PC-9 (cell line): ENCODE measurements around the gene FOXO3. TPM values are rescaled to one million over a fixed set of nuclear protein-coding genes. Genes with fewer than 3 reads are reported as not detected.

Experiments
- BruUV-seq: library from RNA; stranded (reverse); fragments of 400-500 nt; replicated peaks from 2 replicates; lab custom pipeline; 2021; lab: Mats Ljungman, UMichigan
- CTCF ChIA-PET: fragments of 300-600 bp; sonication (Branson Sonifier 250); formaldehyde crosslinking; loops from one replicate; lab custom pipeline; 2022; ENCODE audit warnings: antibody characterized with exemption; lab: Charles Lee
- POLR2A ChIA-PET: fragments of 300-600 bp; sonication (Branson Sonifier 250); formaldehyde crosslinking; loops from one replicate; lab custom pipeline; 2022; ENCODE audit warnings: antibody characterized with exemption; ENCODE audit not compliant: unreplicated experiment; lab: Charles Lee
- DNase-seq, 2 experiments: peaks; one replicate each; pipeline versions ENCODE4 v3.0.0 to v3.0.0-alpha.2; 2015 to 2022; ENCODE audit warnings: mixed read lengths in 1 of 2
- H2AFZ ChIP-seq: fragments of 200-600 bp; sonication (generic); 2 replicates; pipeline ENCODE4 v1.8.1; 2017; ENCODE audit warnings: antibody characterized with exemption
- H3F3A ChIP-seq: fragments of 200-600 bp; sonication (generic); 2 replicates; pipeline ENCODE4 v1.8.1; 2017; ENCODE audit warnings: antibody characterized with exemption, mild to moderate bottlenecking, low read depth; ENCODE audit not compliant: insufficient read depth
- H3K27ac ChIP-seq: fragments of 200-600 bp; sonication (generic); 2 replicates; pipeline ENCODE4 v1.6.1; 2016; ENCODE audit warnings: mixed run types
- H3K27me3 ChIP-seq: fragments of 200-600 bp; sonication (generic); 2 replicates; pipeline ENCODE4 v1.6.1; 2016; ENCODE audit warnings: low read depth, mixed run types; ENCODE audit not compliant: insufficient read depth
- H3K36me3 ChIP-seq: fragments of 200-600 bp; sonication (generic); 2 replicates; pipeline ENCODE4 v1.6.1; 2016; ENCODE audit warnings: low read depth, mixed run types
- H3K4me1 ChIP-seq: fragments of 200-600 bp; sonication (generic); replicated peaks from 2 replicates; pipeline ENCODE4 v1.6.1; 2016; ENCODE audit warnings: mixed run types; ENCODE audit not compliant: insufficient read depth
- H3K4me2 ChIP-seq: fragments of 200-600 bp; sonication (generic); 2 replicates; pipeline ENCODE4 v1.6.1; 2017; ENCODE audit warnings: mixed run types
- H3K4me3 ChIP-seq: fragments of 200-600 bp; sonication (generic); 2 replicates; pipeline ENCODE4 v1.6.1; 2016; ENCODE audit warnings: mixed run types
- H3K79me2 ChIP-seq: fragments of 200-600 bp; sonication (generic); 2 replicates; pipeline ENCODE4 v1.6.1; 2017; ENCODE audit warnings: low read depth, mixed run types
- H3K9me2 ChIP-seq: fragments of 200-600 bp; sonication (generic); 2 replicates; pipeline ENCODE4 v1.8.1; 2017; ENCODE audit warnings: mild to moderate bottlenecking; ENCODE audit not compliant: insufficient read depth
- H3K9me3 ChIP-seq: fragments of 200-600 bp; sonication (generic); 2 replicates; pipeline ENCODE4 v1.8.1; 2016; ENCODE audit warnings: low read depth; ENCODE audit not compliant: insufficient read depth
- H4K20me1 ChIP-seq: fragments of 200-600 bp; sonication (generic); 2 replicates; pipeline ENCODE4 v1.8.1; 2017; ENCODE audit not compliant: insufficient read depth
- CTCF ChIP-seq: fragments of 200-600 bp; sonication (generic); conservative IDR thresholded peaks from 2 replicates; pipeline ENCODE4 v1.6.1; 2017; ENCODE audit warnings: mixed run types, antibody characterized with exemption, mild to moderate bottlenecking, moderate library complexity
- EZH2 ChIP-seq: fragments of 200-600 bp; sonication (generic); IDR thresholded peaks from 2 replicates; pipeline ENCODE4 v1.8.0; 2017; ENCODE audit warnings: antibody characterized with exemption, low read depth
- intact Hi-C: fragments of 100-400 bp; cut with micrococcal nuclease; formaldehyde crosslinking; loops from one replicate; pipeline ENCODE4 v1.10.0; 2022; ENCODE audit not compliant: unreplicated experiment
- total RNA-seq: library from RNA; stranded (reverse); gene quantifications from 2 replicates; pipeline ENCODE4 v1.2.3, GENCODE V29; 2021

FOXO3 gene
- total RNA-seq, 1 experiment from 2014 or later, result 59.4 TPM

DNA sequence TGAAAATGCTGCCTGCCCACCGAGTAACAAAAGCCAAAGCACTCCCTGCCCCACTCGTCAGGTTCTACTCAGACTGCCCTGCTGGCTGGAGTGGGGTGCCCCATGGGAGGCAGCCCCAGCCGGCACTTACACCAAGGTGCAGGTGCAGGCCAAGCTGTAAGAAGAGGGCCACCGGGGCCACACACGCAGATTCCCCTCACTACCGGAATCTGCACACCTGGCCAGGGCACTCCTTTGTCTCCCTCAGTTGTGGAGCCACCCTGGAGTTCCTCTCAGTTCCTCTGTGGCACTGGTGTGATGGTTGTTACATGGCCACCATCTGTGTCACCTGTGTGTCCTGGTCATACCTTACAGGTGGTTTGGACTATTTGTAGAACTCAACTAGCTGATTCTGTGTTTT is 112.4 kb downstream of the FOXO3 start:
- Histone ChIP-seq H3K4me1 (peaks cover 77% of the 10 kb centered on the region), H3K36me3 (peaks cover 21% of the 10 kb centered on the region), H3K9me3 (no peaks in the 10 kb centered on the region), H3F3A (peaks cover 57% of the 10 kb centered on the region), H3K4me2 (peak overlapping the region; percentile 50), H3K27me3 (no peaks in the 10 kb centered on the region), H3K4me3 (no peak overlapping the region), H3K27ac (peak overlapping the region; percentile 63), H4K20me1 (peaks cover 50% of the 10 kb centered on the region), H3K9me2 (no peaks in the 10 kb centered on the region), H2AFZ (no peak overlapping the region), H3K79me2 (peaks cover 100% of the 10 kb centered on the region)
- CTCF ChIA-PET, result no interaction called here
- TF ChIP-seq EZH2 (no peak), CTCF (no peak)
- POLR2A ChIA-PET, result no interaction called here
- no TSS peak for BruUV-seq
- intact Hi-C loops, result no loop called here
- DNase-seq, result no peak

DNA sequence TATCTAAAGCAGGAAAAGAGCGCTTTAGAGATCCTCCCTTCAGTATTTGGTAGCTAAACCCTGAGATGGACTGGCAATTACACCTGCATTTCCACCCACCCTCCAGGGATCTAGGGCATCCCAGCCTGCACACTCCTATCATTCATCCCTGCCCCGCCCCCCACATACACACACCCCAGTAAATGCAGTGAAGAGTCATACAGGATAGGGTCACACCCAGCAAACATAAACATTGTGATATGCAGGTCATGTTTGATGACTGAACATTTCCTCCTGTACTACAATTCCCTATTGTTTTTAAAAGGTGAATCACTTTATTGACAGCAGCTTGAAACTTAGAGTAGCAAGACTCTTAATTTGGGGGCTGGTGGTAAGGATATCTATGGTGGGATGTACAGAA is 112.9 kb downstream of the FOXO3 start:
- Histone ChIP-seq H3K27me3 (no peaks in the 10 kb centered on the region), H3K9me2 (no peaks in the 10 kb centered on the region), H3K36me3 (peaks cover 21% of the 10 kb centered on the region; the same call in 1 of the 2 replicates), H3K27ac (peak overlapping the region; percentile 63), H3F3A (peaks cover 61% of the 10 kb centered on the region), H2AFZ (no peak overlapping the region), H4K20me1 (peaks cover 49% of the 10 kb centered on the region), H3K4me1 (peaks cover 77% of the 10 kb centered on the region), H3K4me2 (peak overlapping the region; percentile 50), H3K4me3 (no peak overlapping the region), H3K79me2 (peaks cover 100% of the 10 kb centered on the region), H3K9me3 (no peaks in the 10 kb centered on the region)
- ChIA-PET POLR2A (no interaction called here), CTCF (no interaction called here)
- TF ChIP-seq EZH2, result no peak
- TF ChIP-seq CTCF, result no peak
- peak; percentile 36 to 91 for DNase-seq
- no TSS peak for BruUV-seq
- intact Hi-C loops, result no loop called here

GRCh38 chr6:108675226-108676200 is 114.8 kb downstream of the FOXO3 start:
- Histone ChIP-seq H3F3A (peaks cover 57% of the 10 kb centered on the region), H3K27me3 (no peaks in the 10 kb centered on the region), H3K9me3 (no peaks in the 10 kb centered on the region), H3K4me1 (peaks cover 75% of the 10 kb centered on the region), H3K4me2 (no peak overlapping the region), H3K27ac (peak overlapping the region; percentile 42), H3K4me3 (no peak overlapping the region), H4K20me1 (peaks cover 34% of the 10 kb centered on the region), H3K9me2 (no peaks in the 10 kb centered on the region), H3K36me3 (peaks cover 34% of the 10 kb centered on the region; the same call in 1 of the 2 replicates), H2AFZ (no peak overlapping the region), H3K79me2 (peaks cover 97% of the 10 kb centered on the region)
- ChIA-PET POLR2A (no interaction called here), CTCF (no interaction called here)
- no TSS peak for BruUV-seq
- intact Hi-C loops, result no loop called here
- TF ChIP-seq EZH2 (no peak), CTCF (no peak)
- DNase-seq, result no peak
